ENCODE results near the gene TBC1D2B. TPM values are rescaled to one million over a fixed set of nuclear protein-coding genes. Genes with fewer than 3 reads are reported as not detected.

The TBC1D2B gene
- total and polyA plus RNA-seq, 9 donors: 42.3 to 146 (median 115) TPM

- TF ChIP-seq POLR2A (IDR thresholded peaks at IDR 0.05) (no peak), CTCF (IDR thresholded peaks at IDR 0.05) (no peak), EP300 (IDR thresholded peaks at IDR 0.05) (no peak)
- Histone ChIP-seq H3K27me3 (no peaks in the 10 kb centered on the region), H3K9me3 (no peaks in the 10 kb centered on the region), H3K36me3 (no peaks in the 10 kb centered on the region), H3K4me1 (ENCODE audit: insufficient read depth) (no peaks in the 10 kb centered on the region), H3K27ac (no peak overlapping the region), H3K4me3 (no peak overlapping the region)
- intact Hi-C loops (cut with DNase I): no loop called here
- WGBS, 3 donors: 92 to 95% (median 93%) methylated on average over 4 of the region's 4 CpGs
- peak in 1 of 5 donors; percentile 17 for DNase-seq
These were observed 5.7 kb upstream of the TBC1D2B start for GRCh38 chr15:78083186-78083585.

- WGBS, 3 donors: 92 to 100% (median 100%) methylated on average over 1 of the region's 1 CpG
- no peaks in the 10 kb centered on the region for H3K4me1 ChIP-seq (ENCODE audit: insufficient read depth)
- peak in 1 of 5 donors; percentile 23 for DNase-seq
These were observed 5.2 kb upstream of the TBC1D2B start for GRCh38 chr15:78082743-78083110.

GRCh38 chr15:78082106-78082742, 4.7 kb upstream of the TBC1D2B start:
- no peak for DNase-seq
- Histone ChIP-seq H3K27ac (no peak overlapping the region), H3K4me3 (no peak overlapping the region), H3K4me1 (ENCODE audit: insufficient read depth) (no peaks in the 10 kb centered on the region), H3K36me3 (no peaks in the 10 kb centered on the region), H3K9me3 (no peaks in the 10 kb centered on the region), H3K27me3 (no peaks in the 10 kb centered on the region)
- 62 to 78% (median 78%) methylated on average over 5 of the region's 5 CpGs for WGBS, 3 donors
- TF ChIP-seq EP300 (IDR thresholded peaks at IDR 0.05): no peak
- TF ChIP-seq POLR2A (IDR thresholded peaks at IDR 0.05): no peak
- TF ChIP-seq CTCF (IDR thresholded peaks at IDR 0.05): no peak
- intact Hi-C loops (cut with DNase I): no loop called here

More at GRCh38 chr15:78082743-78083110, 5.2 kb upstream of the TBC1D2B start:
- intact Hi-C loops (cut with DNase I): no loop called here
- no peak for TF ChIP-seq POLR2A (IDR thresholded peaks at IDR 0.05)
- no peak for TF ChIP-seq CTCF (IDR thresholded peaks at IDR 0.05)
- TF ChIP-seq EP300 (IDR thresholded peaks at IDR 0.05): no peak
- Histone ChIP-seq H3K27ac (no peak overlapping the region), H3K9me3 (no peaks in the 10 kb centered on the region), H3K36me3 (no peaks in the 10 kb centered on the region), H3K27me3 (no peaks in the 10 kb centered on the region), H3K4me3 (no peak overlapping the region)

GRCh38 chr15:78080088-78080460, 2.6 kb upstream of the TBC1D2B start:
- TF ChIP-seq EP300 (IDR thresholded peaks at IDR 0.05) (no peak), CTCF (IDR thresholded peaks at IDR 0.05) (no peak)
- Histone ChIP-seq H3K4me1 (ENCODE audit: insufficient read depth) (peaks cover 3% of the 10 kb centered on the region), H3K9me3 (no peaks in the 10 kb centered on the region), H3K4me3 (no peak overlapping the region), H3K27ac (peak overlapping the region in 1 of 2 donors; percentile 20), H3K36me3 (no peaks in the 10 kb centered on the region), H3K27me3 (no peaks in the 10 kb centered on the region)
- WGBS, 3 donors: 79 to 83% (median 80%) methylated on average over 8 of the region's 8 CpGs
- intact Hi-C loops (cut with DNase I): no loop called here
- peak in 1 of 5 donors; percentile 36 for DNase-seq
